ENCODE results near the gene MTOR.
"Not testable (repeated sequence)": the region's sequence is repeated elsewhere in the genome, so short reads cannot be mapped to it uniquely, and the experiment has no call there.

MTOR gene

GRCh38 chr1:11073398-11073797, 189.0 kb downstream of the MTOR start:
- not testable (repeated sequence) for H3K27ac ChIP-seq, H3K4me3 ChIP-seq

GRCh38 chr1:11072216-11072917, 190.0 kb downstream of the MTOR start:
- Histone ChIP-seq H3K27ac (no peak overlapping the region), H3K4me3 (no peak overlapping the region)

GRCh38 chr1:11071463-11072215, 190.7 kb downstream of the MTOR start:
- no peak overlapping the region for H3K27ac ChIP-seq
- no peak overlapping the region for H3K4me3 ChIP-seq

GRCh38 chr1:11070876-11071275, 191.5 kb downstream of the MTOR start:
- Histone ChIP-seq H3K4me3 (no peak overlapping the region), H3K27ac (no peak overlapping the region)

- H3K4me3 ChIP-seq, result no peak overlapping the region
- H3K27ac ChIP-seq, result peak overlapping the region in 3 of 21 experiments; percentile 3 to 39 (median 30)
Measured at GRCh38 chr1:11068600-11069473, 193.5 kb downstream of the MTOR start.

- Histone ChIP-seq H3K4me3 (no peak overlapping the region), H3K27ac (peak overlapping the region in 1 of 21 experiments; percentile 39)
Measured at GRCh38 chr1:11067716-11068599, 194.4 kb downstream of the MTOR start.

- Histone ChIP-seq H3K27ac (no peak overlapping the region), H3K4me3 (no peak overlapping the region)
Measured at GRCh38 chr1:11065796-11066195, 196.6 kb downstream of the MTOR start.

- Histone ChIP-seq H3K27ac (no peak overlapping the region), H3K4me3 (no peak overlapping the region)
Measured at GRCh38 chr1:11064942-11065341, 197.4 kb downstream of the MTOR start.

- not testable (repeated sequence) for H3K27ac ChIP-seq
Measured at GRCh38 chr1:11063937-11064537, 198.3 kb downstream of the MTOR start.

GRCh38 chr1:11062965-11063401, 199.4 kb downstream of the MTOR start:
- H3K27ac ChIP-seq, result no peak overlapping the region
- no peak overlapping the region for H3K4me3 ChIP-seq

More at GRCh38 chr1:11063937-11064537, 198.3 kb downstream of the MTOR start:
- H3K4me3 ChIP-seq, result not testable (repeated sequence)

GRCh38 chr1:11061652-11062365, 200.5 kb downstream of the MTOR start:
- Histone ChIP-seq H3K27ac (peak overlapping the region in 4 of 21 experiments; percentile 71 to 87 (median 84)), H3K4me3 (no peak overlapping the region)

- Histone ChIP-seq H3K4me3 (peak within 1 kb of the TSS; percentile 77 to 97 (median 91)), H3K27ac (peak within 1 kb of the TSS; percentile 57 to 91 (median 85))
Measured at GRCh38 chr1:11059968-11060830, 202.2 kb downstream of the MTOR start, which contains the start of gene SRM. Gene SRM (minus strand): TSS chr1:11060018. CDS start chr1:11059943, 75 bp downstream.

- Histone ChIP-seq H3K27ac (peak overlapping the region; percentile 57 to 91 (median 81)), H3K4me3 (peak overlapping the region; percentile 77 to 97 (median 91))
Measured at GRCh38 chr1:11059155-11059967, 203.0 kb downstream of the MTOR start.

- Histone ChIP-seq H3K27ac (peak overlapping the region in 19 of 21 experiments; percentile 53 to 91 (median 81)), H3K4me3 (peak overlapping the region; percentile 77 to 97 (median 91))
Measured at GRCh38 chr1:11058595-11059154, 203.7 kb downstream of the MTOR start.

GRCh38 chr1:11058026-11058425, 204.3 kb downstream of the MTOR start:
- H3K4me3 ChIP-seq, result peak overlapping the region in 2 of 7 experiments; percentile 77 to 93
- H3K27ac ChIP-seq, result no peak overlapping the region

- H3K27ac ChIP-seq, result no peak overlapping the region
- no peak overlapping the region for H3K4me3 ChIP-seq
Measured at GRCh38 chr1:11057477-11057876, 204.9 kb downstream of the MTOR start.

Data from skin epidermis (tissue), 12 donors.